Vagina (tissue), 2 donors: ENCODE results near the gene ALDH3A1. TPM values are rescaled to one million over a fixed set of nuclear protein-coding genes. Genes with fewer than 3 reads are reported as not detected.
A peak's percentile ranks its signal among the peaks of the same experiment; 100 is the strongest.
"Not testable (repeated sequence)": the region's sequence is repeated elsewhere in the genome, so short reads cannot be mapped to it uniquely, and the experiment has no call there.

Experiments used
- DNase-seq, 2 donors: peaks; one replicate each; pipeline ENCODE4 v3.0.0-alpha.2; 2017; ENCODE audit errors: extremely low spot score in 2 of 2
- H3K27ac ChIP-seq: fragments of 200-600 bp; sonication (generic); one replicate; pipeline ENCODE4 v1.5.1; 2019
- H3K27me3 ChIP-seq: fragments of 200-600 bp; sonication (generic); one replicate; pipeline ENCODE4 v1.5.1; 2019
- H3K36me3 ChIP-seq, 2 donors: fragments of 200-600 bp; sonication (generic); one replicate each; pipeline ENCODE4 v1.5.1; 2017 to 2019
- H3K4me1 ChIP-seq: fragments of 200-600 bp; sonication (generic); one replicate; pipeline ENCODE4 v1.5.1; 2019
- H3K4me3 ChIP-seq, 2 donors: fragments of 200-600 bp; sonication (generic); 1 replicate in 1 of 2; 2 replicates in 1 of 2; pipeline ENCODE4 v1.5.1; 2016 to 2019
- H3K9me3 ChIP-seq: fragments of 200-600 bp; sonication (generic); one replicate; pipeline ENCODE4 v1.5.1; 2019
- CTCF ChIP-seq, 3 experiments: fragments of 450-650 bp in 2 of 3; fragments of 200-600 bp in 1 of 3; sonication (generic) in 1 of 3; IDR thresholded peaks; one replicate each; pipeline ENCODE4 v1.5.1; 2017 to 2019; ENCODE audit warnings: antibody characterized with exemption in 3 of 3, mild to moderate bottlenecking in 2 of 3, moderate library complexity in 2 of 3
- POLR2A ChIP-seq, 2 donors: fragments of 450-650 bp; IDR thresholded peaks; one replicate each; pipeline ENCODE4 v1.6.1; 2017; ENCODE audit warnings: antibody characterized with exemption in 2 of 2, mild to moderate bottlenecking in 2 of 2, moderate library complexity in 2 of 2
- POLR2AphosphoS5 ChIP-seq, 2 donors: sonication (generic); formaldehyde crosslinking; IDR thresholded peaks; one replicate each; pipeline ENCODE4 v1.9.0; 2017; ENCODE audit warnings: antibody characterized with exemption in 2 of 2, mild to moderate bottlenecking in 2 of 2, low read depth in 1 of 2; ENCODE audit not compliant: insufficient read depth in 1 of 2
- intact Hi-C: fragments of 100-400 bp; cut with DNase I; formaldehyde crosslinking; loops from one replicate; pipeline ENCODE4 v1.15.1; 2023
- total RNA-seq: library from RNA; depleted of rRNA; stranded (reverse); fragments of >200 nt; gene quantifications from one replicate; pipeline ENCODE4 v1.2.3, GENCODE V29; 2016

Gene ALDH3A1
- total RNA-seq, 1 donor from 2014 or later, result 14.2 TPM

GRCh38 chr17:19766421-19767270 is 18.5 kb upstream of the ALDH3A1 start:
- H3K27ac ChIP-seq, result peak overlapping the region; percentile 28
- intact Hi-C loops, result loop anchor here (2.0 to 10.0 kb wide), 3 partner anchors 112 to 402 kb away; partner anchors contain the start of gene B9D1
- H3K4me3 ChIP-seq, result no peak overlapping the region
- peaks cover 41% of the 10 kb centered on the region for H3K4me1 ChIP-seq
- H3K36me3 ChIP-seq, result no peaks in the 10 kb centered on the region
- DNase-seq, result peak in 1 of 2 donors; percentile 88
- H3K27me3 ChIP-seq, result no peaks in the 10 kb centered on the region
- TF ChIP-seq POLR2A (IDR thresholded peaks at IDR 0.05), result no peak
- peak; percentile 84 to 95 (median 94) for TF ChIP-seq CTCF (IDR thresholded peaks at IDR 0.05)
- peak in 1 of 2 donors; percentile 54 for TF ChIP-seq POLR2AphosphoS5 (IDR thresholded peaks at IDR 0.05; ENCODE audit: insufficient read depth in 1 of 2, low read depth in 1 of 2)
- H3K9me3 ChIP-seq, result no peaks in the 10 kb centered on the region

GRCh38 chr17:19766016-19766415 is 17.9 kb upstream of the ALDH3A1 start:
- intact Hi-C loops, result loop anchor here (2.0 to 10.0 kb wide), 3 partner anchors 111 to 401 kb away; partner anchors contain the start of gene B9D1
- H3K4me3 ChIP-seq, result no peak overlapping the region

GRCh38 chr17:19763991-19764390 is 15.9 kb upstream of the ALDH3A1 start:
- not testable (repeated sequence) for H3K27ac ChIP-seq, H3K9me3 ChIP-seq, H3K27me3 ChIP-seq, DNase-seq, H3K4me3 ChIP-seq, H3K36me3 ChIP-seq
- peaks cover 22% of the 10 kb centered on the region for H3K4me1 ChIP-seq
- intact Hi-C loops, result loop anchor here (10.0 kb wide), 2 partner anchors 109 to 399 kb away; partner anchors contain the start of gene B9D1

More at GRCh38 chr17:19766016-19766415, 17.9 kb upstream of the ALDH3A1 start:
- H3K36me3 ChIP-seq, result no peaks in the 10 kb centered on the region
- TF ChIP-seq POLR2AphosphoS5 (IDR thresholded peaks at IDR 0.05; ENCODE audit: insufficient read depth in 1 of 2, low read depth in 1 of 2) (no peak), CTCF (IDR thresholded peaks at IDR 0.05) (no peak), POLR2A (IDR thresholded peaks at IDR 0.05) (no peak)
- H3K4me1 ChIP-seq, result peaks cover 38% of the 10 kb centered on the region
- DNase-seq, result peak in 1 of 2 donors; percentile 89
- peak overlapping the region; percentile 28 for H3K27ac ChIP-seq
- no peaks in the 10 kb centered on the region for H3K9me3 ChIP-seq
- H3K27me3 ChIP-seq, result no peaks in the 10 kb centered on the region

- TF ChIP-seq CTCF (IDR thresholded peaks at IDR 0.05), result no peak
- no peak for TF ChIP-seq POLR2A (IDR thresholded peaks at IDR 0.05)
- TF ChIP-seq POLR2AphosphoS5 (IDR thresholded peaks at IDR 0.05; ENCODE audit: insufficient read depth in 1 of 2, low read depth in 1 of 2), result no peak
- Histone ChIP-seq H3K4me1 (peaks cover 21% of the 10 kb centered on the region), H3K9me3 (no peaks in the 10 kb centered on the region), H3K27me3 (no peaks in the 10 kb centered on the region), H3K4me3 (no peak overlapping the region), H3K36me3 (no peaks in the 10 kb centered on the region), H3K27ac (no peak overlapping the region)
- intact Hi-C loops, result loop anchor here (10.0 kb wide), 2 partner anchors 109 to 399 kb away; partner anchors contain the start of gene B9D1
- DNase-seq, result no peak
Measured at GRCh38 chr17:19763416-19763815, 15.3 kb upstream of the ALDH3A1 start.

GRCh38 chr17:19762515-19762961 is 14.4 kb upstream of the ALDH3A1 start:
- Histone ChIP-seq H3K4me1 (peaks cover 21% of the 10 kb centered on the region), H3K27me3 (no peaks in the 10 kb centered on the region), H3K9me3 (no peaks in the 10 kb centered on the region), H3K4me3 (no peak overlapping the region), H3K27ac (no peak overlapping the region), H3K36me3 (no peaks in the 10 kb centered on the region)
- intact Hi-C loops, result loop anchor here (10.0 kb wide), 2 partner anchors 108 to 398 kb away; partner anchors contain the start of gene B9D1
- peak in 1 of 2 donors; percentile 84 for DNase-seq
- TF ChIP-seq CTCF (IDR thresholded peaks at IDR 0.05) (peak; percentile 28 to 51 (median 37)), POLR2AphosphoS5 (IDR thresholded peaks at IDR 0.05; ENCODE audit: insufficient read depth in 1 of 2, low read depth in 1 of 2) (no peak)
